Ishikawa (cell line): ENCODE data around the gene SATB2.

Experiments
- CEBPB ChIP-seq: IDR thresholded peaks from 2 replicates; pipeline ENCODE4 v1.6.1; 2012
- CREB1 ChIP-seq: IDR thresholded peaks from 2 replicates; pipeline ENCODE4 v1.6.1; 2012; ENCODE audit warnings: low read depth
- EGR1 ChIP-seq: IDR thresholded peaks from 2 replicates; pipeline ENCODE4 v1.6.1; 2012
- EP300 ChIP-seq: IDR thresholded peaks from 2 replicates; pipeline ENCODE4 v1.6.1; 2012; ENCODE audit warnings: borderline replicate concordance
- FOXM1 ChIP-seq: IDR thresholded peaks from 2 replicates; pipeline ENCODE4 v1.6.1; 2012; ENCODE audit warnings: low read depth, borderline replicate concordance
- MAX ChIP-seq: IDR thresholded peaks from 2 replicates; pipeline ENCODE4 v1.6.1; 2012
- NFIC ChIP-seq: IDR thresholded peaks from 2 replicates; pipeline ENCODE4 v1.6.1; 2012
- RAD21 ChIP-seq: IDR thresholded peaks from 2 replicates; pipeline ENCODE4 v1.6.1; 2012; ENCODE audit warnings: low read depth
- REST ChIP-seq: IDR thresholded peaks from 2 replicates; pipeline ENCODE4 v1.6.1; 2012; ENCODE audit warnings: low read depth, mild to moderate bottlenecking
- TAF1 ChIP-seq: IDR thresholded peaks from 2 replicates; pipeline ENCODE4 v1.6.1; 2012; ENCODE audit warnings: low read depth, mild to moderate bottlenecking
- TCF12 ChIP-seq: IDR thresholded peaks from 2 replicates; pipeline ENCODE4 v1.6.1; 2012; ENCODE audit warnings: low read depth
- TEAD4 ChIP-seq: IDR thresholded peaks from 2 replicates; pipeline ENCODE4 v1.6.1; 2012
- USF1 ChIP-seq: IDR thresholded peaks from 2 replicates; pipeline ENCODE4 v1.6.1; 2012
- YY1 ChIP-seq: IDR thresholded peaks from 2 replicates; pipeline ENCODE4 v1.6.1; 2012; ENCODE audit warnings: low read depth
- ZBTB7A ChIP-seq: IDR thresholded peaks from 2 replicates; pipeline ENCODE4 v1.6.1; 2012; ENCODE audit warnings: low read depth

The SATB2 gene

GRCh38 chr2:199433204-199433832 is 24.4 kb downstream of the SATB2 start:
- TF ChIP-seq EP300 = no peak
- no peak for TF ChIP-seq CREB1
- no peak for TF ChIP-seq EGR1
- TF ChIP-seq MAX = no peak
- TF ChIP-seq CEBPB = no peak
- no peak for TF ChIP-seq ZBTB7A
- no peak for TF ChIP-seq USF1
- no peak for TF ChIP-seq NFIC
- no peak for TF ChIP-seq TCF12
- TF ChIP-seq FOXM1 = no peak
- TF ChIP-seq TEAD4 = no peak
- TF ChIP-seq TAF1 = no peak
- no peak for TF ChIP-seq REST
- no peak for TF ChIP-seq YY1
- no peak for TF ChIP-seq RAD21

- TF ChIP-seq CREB1 (no peak), USF1 (no peak), ZBTB7A (no peak), FOXM1 (no peak), TAF1 (no peak), REST (no peak), NFIC (no peak), YY1 (no peak), TCF12 (no peak), TEAD4 (no peak), CEBPB (no peak)
These were observed 26.0 kb downstream of the SATB2 start for GRCh38 chr2:199431746-199432213.

GRCh38 chr2:199430214-199430613 is 27.5 kb downstream of the SATB2 start:
- TF ChIP-seq TAF1 = no peak
- no peak for TF ChIP-seq TCF12
- no peak for TF ChIP-seq TEAD4
- no peak for TF ChIP-seq REST

- no peak for TF ChIP-seq NFIC
- no peak for TF ChIP-seq MAX
- no peak for TF ChIP-seq ZBTB7A
- no peak for TF ChIP-seq CREB1
- TF ChIP-seq RAD21 = no peak
- no peak for TF ChIP-seq FOXM1
- TF ChIP-seq EGR1 = no peak
- no peak for TF ChIP-seq EP300
- no peak for TF ChIP-seq TAF1
- TF ChIP-seq USF1 = no peak
- no peak for TF ChIP-seq TEAD4
- no peak for TF ChIP-seq YY1
These were observed 29.4 kb downstream of the SATB2 start for GRCh38 chr2:199428291-199428690.
